Tibial nerve (tissue), 4 donors: ENCODE results near the gene PCSK7. TPM values are rescaled to one million over a fixed set of nuclear protein-coding genes. Genes with fewer than 3 reads are reported as not detected.

ENCODE experiments used
- DNase-seq, 2 donors: peaks; one replicate each; pipeline ENCODE4 v3.0.0-alpha.2; 2019; ENCODE audit warnings: low spot score in 2 of 2
- H3K27ac ChIP-seq, 4 donors: fragments of 200-600 bp; sonication (generic) in 3 of 4; one replicate each; pipeline ENCODE4 v1.5.1; 2017 to 2019; ENCODE audit warnings: mild to moderate bottlenecking in 1 of 4
- H3K27me3 ChIP-seq, 2 donors: fragments of 200-600 bp; sonication (generic) in 1 of 2; one replicate each; pipeline versions ENCODE4 v1.5.1 to v1.6.0; 2017 to 2019
- H3K36me3 ChIP-seq, 3 donors: fragments of 200-600 bp; sonication (generic); one replicate each; pipeline ENCODE4 v1.5.1; 2018 to 2019
- H3K4me1 ChIP-seq, 4 donors: fragments of 200-600 bp; sonication (generic) in 3 of 4; one replicate each; pipeline ENCODE4 v1.5.1; 2017 to 2019
- H3K4me3 ChIP-seq, 4 donors: fragments of 200-600 bp; sonication (generic) in 3 of 4; one replicate each; pipeline ENCODE4 v1.5.1; 2017 to 2019; ENCODE audit warnings: mild to moderate bottlenecking in 1 of 4, moderate library complexity in 1 of 4
- H3K9me3 ChIP-seq, 4 donors: fragments of 200-600 bp; sonication (generic) in 3 of 4; one replicate each; pipeline ENCODE4 v1.5.1; 2017 to 2019
- EP300 ChIP-seq, 2 donors: sonication (generic); formaldehyde crosslinking; IDR thresholded peaks; one replicate each; pipeline ENCODE4 v1.6.1; 2017; ENCODE audit warnings: antibody characterized with exemption in 2 of 2, mild to moderate bottlenecking in 1 of 2
- POLR2A ChIP-seq, 2 donors: fragments of 450-650 bp; IDR thresholded peaks; one replicate each; pipeline ENCODE4 v1.6.1; 2017; ENCODE audit warnings: antibody characterized with exemption in 2 of 2, mild to moderate bottlenecking in 2 of 2, moderate library complexity in 2 of 2
- WGBS, 2 donors: methylation state at CpG; one replicate each; pipeline ENCODE4 v1.1.5; 2018; 5-methylcytosine and 5-hydroxymethylcytosine counted together
- total RNA-seq, 4 donors: library from RNA; depleted of rRNA; stranded (reverse); fragments of >200 nt; gene quantifications; one replicate each; pipeline ENCODE4 v1.1.0, GENCODE V29; 2016
- TF ChIP-seq, protein P1 (sequence below), 5 experiments: fragments of 200-600 bp in 3 of 5; fragments of 450-650 bp in 2 of 5; sonication (generic) in 3 of 5; IDR thresholded peaks; one replicate each; pipeline ENCODE4 v1.5.1; 2016 to 2019; ENCODE audit warnings: antibody characterized with exemption in 5 of 5, mild to moderate bottlenecking in 3 of 5, moderate library complexity in 2 of 5

PCSK7 gene
- total RNA-seq, 4 donors from 2014 or later: 45.4 to 94.5 (median 71.6) TPM

DNA sequence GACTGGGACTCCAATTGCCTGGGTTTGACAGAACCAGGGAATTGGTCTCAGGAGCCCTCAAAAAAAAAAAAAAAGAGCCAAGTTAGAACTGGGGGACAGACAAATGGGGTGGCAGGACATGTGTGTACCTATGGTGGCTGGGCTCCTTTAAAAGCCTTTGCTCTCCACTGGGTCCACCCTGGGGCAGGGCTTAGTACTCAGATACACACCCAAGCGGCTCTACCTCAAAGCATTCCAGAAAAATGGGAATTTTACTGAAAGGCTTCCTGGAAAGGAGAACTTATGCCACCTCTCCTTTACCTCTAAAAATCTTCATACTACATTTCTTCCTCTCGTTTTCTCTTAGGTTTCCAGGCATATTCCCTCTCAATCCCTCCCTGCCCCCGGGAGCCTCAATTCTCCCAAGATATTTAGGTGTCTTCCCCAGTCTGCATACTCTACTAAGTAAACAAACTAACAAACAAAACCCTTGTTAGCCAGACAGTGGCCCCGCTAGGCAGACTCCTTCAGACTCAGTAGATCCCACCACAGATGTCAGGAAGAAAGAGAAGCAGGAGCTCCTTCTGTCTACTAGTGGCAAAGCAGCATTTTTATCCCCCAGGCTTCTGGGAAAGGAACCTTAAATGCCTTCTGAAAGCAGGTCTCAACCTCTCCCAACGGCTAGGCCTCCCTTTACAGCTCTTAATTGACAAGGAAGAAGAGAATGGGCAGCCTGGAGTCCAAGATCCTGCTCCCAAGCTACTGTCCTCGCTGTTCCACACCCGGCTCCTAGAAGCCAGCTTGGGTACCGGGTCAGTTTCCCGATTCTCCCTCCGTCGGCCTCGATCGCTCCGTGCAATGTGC lies 653 bp downstream of the PCSK7 start:
- no peak for DNase-seq
- H3K4me3 ChIP-seq: peak overlapping the region; percentile 83 to 98 (median 86)
- TF ChIP-seq, protein P1, sequence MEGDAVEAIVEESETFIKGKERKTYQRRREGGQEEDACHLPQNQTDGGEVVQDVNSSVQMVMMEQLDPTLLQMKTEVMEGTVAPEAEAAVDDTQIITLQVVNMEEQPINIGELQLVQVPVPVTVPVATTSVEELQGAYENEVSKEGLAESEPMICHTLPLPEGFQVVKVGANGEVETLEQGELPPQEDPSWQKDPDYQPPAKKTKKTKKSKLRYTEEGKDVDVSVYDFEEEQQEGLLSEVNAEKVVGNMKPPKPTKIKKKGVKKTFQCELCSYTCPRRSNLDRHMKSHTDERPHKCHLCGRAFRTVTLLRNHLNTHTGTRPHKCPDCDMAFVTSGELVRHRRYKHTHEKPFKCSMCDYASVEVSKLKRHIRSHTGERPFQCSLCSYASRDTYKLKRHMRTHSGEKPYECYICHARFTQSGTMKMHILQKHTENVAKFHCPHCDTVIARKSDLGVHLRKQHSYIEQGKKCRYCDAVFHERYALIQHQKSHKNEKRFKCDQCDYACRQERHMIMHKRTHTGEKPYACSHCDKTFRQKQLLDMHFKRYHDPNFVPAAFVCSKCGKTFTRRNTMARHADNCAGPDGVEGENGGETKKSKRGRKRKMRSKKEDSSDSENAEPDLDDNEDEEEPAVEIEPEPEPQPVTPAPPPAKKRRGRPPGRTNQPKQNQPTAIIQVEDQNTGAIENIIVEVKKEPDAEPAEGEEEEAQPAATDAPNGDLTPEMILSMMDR (IDR thresholded peaks at IDR 0.05): no peak
- TF ChIP-seq EP300 (IDR thresholded peaks at IDR 0.05) (no peak), POLR2A (IDR thresholded peaks at IDR 0.05) (no peak)
- peak overlapping the region; percentile 92 to 97 (median 96) for H3K27ac ChIP-seq
- H3K4me1 ChIP-seq: peaks cover 0 to 48% (median 15%) of the 10 kb centered on the region in 4 donors
- 8 to 9% methylated on average over 14 of the region's 14 CpGs for whole genome bisulfite sequencing, 2 donors
- H3K36me3 ChIP-seq: peaks cover 0 to 44% (median 11%) of the 10 kb centered on the region in 3 donors
- no peaks in the 10 kb centered on the region for H3K9me3 ChIP-seq
- H3K27me3 ChIP-seq: no peaks in the 10 kb centered on the region

DNA sequence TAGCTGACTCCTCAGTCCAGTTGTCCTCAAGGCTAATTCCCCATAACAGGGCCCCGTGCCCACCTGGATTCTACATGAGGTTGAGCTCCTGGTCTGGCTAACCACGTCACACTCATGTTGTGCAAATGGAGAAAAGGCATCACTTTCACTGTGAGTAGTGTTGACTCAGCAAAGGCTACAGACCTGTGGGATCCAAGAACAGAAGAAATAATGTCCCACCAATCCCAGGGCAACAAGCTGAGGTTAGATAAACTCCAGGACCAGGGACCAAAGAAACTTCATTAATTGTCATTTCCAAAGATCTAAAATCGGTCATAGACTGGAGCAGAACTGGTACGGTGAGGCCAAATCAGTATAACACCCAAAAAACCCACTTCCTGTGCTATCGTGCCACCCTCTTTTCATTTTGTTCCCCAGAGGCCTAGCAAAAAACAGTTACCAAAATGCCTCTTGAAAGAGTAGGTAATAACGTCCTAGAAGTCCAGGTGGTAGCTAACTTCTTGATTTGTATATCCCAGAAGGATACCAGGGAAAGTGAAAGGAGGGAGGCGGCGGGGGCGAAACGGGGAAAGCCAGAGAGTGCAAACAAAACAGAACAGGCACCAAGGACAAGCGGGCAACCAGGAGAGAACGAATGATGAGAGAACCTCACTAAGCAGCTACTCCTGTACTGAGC lies 1.4 kb downstream of the PCSK7 start:
- DNase-seq: no peak
- peaks cover 0 to 53% (median 15%) of the 10 kb centered on the region in 4 donors for H3K4me1 ChIP-seq
- TF ChIP-seq, protein P1 (IDR thresholded peaks at IDR 0.05): no peak
- no peak for TF ChIP-seq POLR2A (IDR thresholded peaks at IDR 0.05)
- WGBS, 2 donors: 67 to 73% methylated on average over 12 of the region's 12 CpGs
- H3K27me3 ChIP-seq: no peaks in the 10 kb centered on the region
- H3K9me3 ChIP-seq: no peaks in the 10 kb centered on the region
- H3K27ac ChIP-seq: peak overlapping the region in 2 of 4 donors; percentile 95 to 97
- peak overlapping the region in 2 of 4 donors; percentile 83 to 98 for H3K4me3 ChIP-seq
- peaks cover 0 to 41% (median 15%) of the 10 kb centered on the region in 3 donors for H3K36me3 ChIP-seq

DNA sequence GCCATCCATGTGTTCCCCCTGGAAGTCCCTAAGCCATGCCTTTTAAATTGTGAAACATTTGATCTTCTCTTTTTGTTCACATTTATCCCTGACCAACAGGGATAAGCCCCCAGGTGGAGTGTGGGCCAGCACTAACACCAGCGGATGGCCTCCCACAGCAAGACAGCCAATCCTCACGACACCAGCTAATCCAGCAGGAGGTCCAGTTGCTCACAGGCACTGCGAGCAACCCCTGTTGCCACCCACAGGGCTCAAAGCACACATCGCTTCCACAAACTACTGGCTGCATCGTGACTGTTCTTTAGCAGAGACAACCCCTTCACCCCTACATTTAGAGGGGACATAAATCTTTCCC lies 2.0 kb downstream of the PCSK7 start:
- Histone ChIP-seq H3K27me3 (no peaks in the 10 kb centered on the region), H3K4me1 (peaks cover 0 to 54% (median 15%) of the 10 kb centered on the region in 4 donors), H3K27ac (no peak overlapping the region), H3K36me3 (peaks cover 0 to 43% (median 19%) of the 10 kb centered on the region in 3 donors), H3K9me3 (no peaks in the 10 kb centered on the region), H3K4me3 (no peak overlapping the region)
- DNase-seq: no peak
- TF ChIP-seq POLR2A (IDR thresholded peaks at IDR 0.05): no peak
- TF ChIP-seq EP300 (IDR thresholded peaks at IDR 0.05): no peak
- TF ChIP-seq, protein P1 (IDR thresholded peaks at IDR 0.05): no peak
- whole genome bisulfite sequencing, 2 donors: 81 to 88% methylated on average over 5 of the region's 5 CpGs

DNA sequence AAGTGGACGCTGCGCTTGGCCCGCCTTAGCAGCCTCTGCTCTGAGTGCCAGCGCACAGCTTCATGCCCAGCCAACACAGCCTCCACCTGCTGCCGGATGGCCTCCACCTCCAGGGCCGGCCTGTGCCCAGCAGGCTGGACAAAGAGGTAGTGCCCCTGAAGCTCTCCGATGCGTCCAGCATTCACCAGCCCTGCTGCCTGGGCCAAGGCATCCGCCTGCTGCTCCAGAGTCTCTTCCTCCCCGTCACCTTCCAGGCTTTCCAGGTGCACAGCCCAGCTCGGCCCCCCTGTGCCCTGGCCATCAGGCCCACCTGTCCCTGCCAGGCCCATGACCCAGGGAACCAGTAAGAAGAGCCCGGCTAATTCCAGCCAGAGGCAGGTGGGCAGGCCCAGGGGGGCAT lies 2.5 kb downstream of the PCSK7 start:
- H3K4me3 ChIP-seq: no peak overlapping the region
- no peak for TF ChIP-seq POLR2A (IDR thresholded peaks at IDR 0.05)
- no peak for TF ChIP-seq EP300 (IDR thresholded peaks at IDR 0.05)
- TF ChIP-seq, protein P1 (IDR thresholded peaks at IDR 0.05): no peak
- H3K36me3 ChIP-seq: peaks cover 0 to 45% (median 19%) of the 10 kb centered on the region in 3 donors
- 94 to 95% methylated on average over 10 to 12 of the region's 12 CpGs for WGBS, 2 donors
- no peak overlapping the region for H3K27ac ChIP-seq
- DNase-seq: no peak
- H3K27me3 ChIP-seq: no peaks in the 10 kb centered on the region
- no peaks in the 10 kb centered on the region for H3K9me3 ChIP-seq
- peaks cover 0 to 55% (median 15%) of the 10 kb centered on the region in 4 donors for H3K4me1 ChIP-seq

DNA sequence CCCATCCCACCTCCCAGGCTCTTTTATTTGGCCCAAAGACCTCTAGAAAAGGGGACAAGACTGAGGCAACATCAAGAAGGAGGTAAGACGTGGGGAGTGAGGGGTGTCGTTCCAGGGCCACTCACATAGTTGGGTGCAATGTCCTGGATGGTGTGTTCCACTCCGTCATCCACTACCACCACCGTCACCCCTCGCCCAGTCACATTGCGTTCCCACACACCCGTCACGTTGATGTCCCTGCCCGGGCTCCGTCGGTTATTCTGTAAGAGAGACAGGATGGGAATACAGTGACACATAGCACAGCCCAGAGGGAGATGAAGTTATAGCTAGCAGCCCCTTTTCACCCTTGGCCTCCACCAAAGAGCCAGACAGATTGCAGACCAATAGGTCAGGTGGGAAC lies 3.8 kb downstream of the PCSK7 start:
- H3K9me3 ChIP-seq: no peaks in the 10 kb centered on the region
- peaks cover 0 to 53% (median 15%) of the 10 kb centered on the region in 4 donors for H3K4me1 ChIP-seq
- TF ChIP-seq, protein P1 (IDR thresholded peaks at IDR 0.05): no peak
- TF ChIP-seq EP300 (IDR thresholded peaks at IDR 0.05) (no peak), POLR2A (IDR thresholded peaks at IDR 0.05) (no peak)
- H3K27ac ChIP-seq: no peak overlapping the region
- DNase-seq: no peak
- WGBS, 2 donors: 90 to 92% methylated on average over 11 of the region's 11 CpGs
- H3K36me3 ChIP-seq: peaks cover 0 to 59% (median 19%) of the 10 kb centered on the region in 3 donors
- H3K4me3 ChIP-seq: no peak overlapping the region
- no peaks in the 10 kb centered on the region for H3K27me3 ChIP-seq
